ENCODE data around the gene OR52A5. TPM values are rescaled to one million over a fixed set of nuclear protein-coding genes. Genes with fewer than 3 reads are reported as not detected.
A peak's percentile ranks its signal among the peaks of the same experiment; 100 is the strongest.

The OR52A5 gene
- total RNA-seq, 1 experiment from 2014 or later = 0.21 TPM

DNA sequence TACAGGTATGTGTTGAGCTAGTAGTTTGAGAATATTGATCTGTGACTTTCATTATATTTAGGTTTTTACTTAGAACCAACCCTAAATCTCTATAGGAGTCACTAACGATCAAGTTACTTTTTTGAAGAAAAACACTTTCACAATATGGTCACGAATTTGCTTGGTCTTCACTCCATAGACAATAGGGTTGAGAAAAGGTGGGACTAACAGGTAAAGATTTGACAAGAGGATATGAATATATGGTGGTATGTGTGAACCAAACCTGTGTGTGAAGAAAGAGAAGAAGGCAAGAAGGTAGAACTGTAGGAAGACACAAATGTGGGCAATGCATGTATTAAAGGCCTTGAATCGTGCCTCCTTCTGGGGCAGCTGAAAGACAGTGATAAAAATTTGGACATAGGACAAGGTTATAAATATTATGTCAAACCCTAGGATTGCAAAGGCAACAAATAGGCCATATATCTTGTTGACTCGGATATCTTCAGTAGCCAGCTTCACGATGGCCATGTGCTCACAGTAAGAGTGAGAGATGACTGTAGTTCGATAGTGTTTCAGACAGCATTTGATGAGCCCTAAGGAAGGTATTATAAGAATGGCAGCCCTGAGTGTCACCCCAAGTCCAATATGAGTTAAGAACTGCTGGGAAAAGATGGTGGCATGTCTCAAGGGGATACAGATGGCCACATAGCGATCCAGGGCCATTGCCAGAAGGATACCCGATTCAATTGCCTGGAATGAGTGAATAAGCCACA, 6.4 kb downstream of the OR52A5 start:
- Histone ChIP-seq H3K27me3 (ENCODE audit: control insufficient read depth, insufficient read depth, low read length) (no peaks in the 10 kb centered on the region), H3K4me3 (ENCODE audit: insufficient read depth, low read depth, low read length) (no peak overlapping the region), H3K36me3 (replicated peaks; ENCODE audit: control insufficient read depth, insufficient read depth, low read length) (no peaks in the 10 kb centered on the region)
- no peak for DNase-seq

DNA sequence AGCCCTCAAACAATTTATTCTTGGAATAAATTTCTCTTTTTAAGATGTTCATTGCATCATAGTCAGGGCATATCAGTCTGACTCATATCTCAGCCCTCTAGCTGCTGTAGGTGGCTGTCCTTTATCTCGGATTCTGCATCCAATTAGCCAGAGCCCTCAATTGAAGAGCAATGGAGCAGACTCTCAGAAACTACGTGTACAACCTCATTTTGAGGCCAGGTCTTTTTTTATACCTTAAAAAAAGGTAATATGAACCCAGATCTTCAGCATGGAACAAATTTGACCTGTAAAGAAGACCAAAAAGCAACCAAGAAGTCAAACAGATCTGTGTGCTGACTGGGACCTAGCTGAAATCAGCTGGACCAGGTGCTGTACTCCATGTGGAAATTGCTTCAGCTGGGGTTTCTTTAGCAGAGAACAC, 8.7 kb downstream of the OR52A5 start:
- no peak for DNase-seq
- no peak overlapping the region for H3K4me3 ChIP-seq (ENCODE audit: insufficient read depth, low read depth, low read length)
- H3K27me3 ChIP-seq (ENCODE audit: control insufficient read depth, insufficient read depth, low read length) = no peaks in the 10 kb centered on the region
- no peaks in the 10 kb centered on the region for H3K36me3 ChIP-seq (replicated peaks; ENCODE audit: control insufficient read depth, insufficient read depth, low read length)

- Histone ChIP-seq H3K36me3 (replicated peaks; ENCODE audit: control insufficient read depth, insufficient read depth, low read length) (no peaks in the 10 kb centered on the region), H3K4me3 (ENCODE audit: insufficient read depth, low read depth, low read length) (no peak overlapping the region), H3K27me3 (ENCODE audit: control insufficient read depth, insufficient read depth, low read length) (no peaks in the 10 kb centered on the region)
- no peak for DNase-seq
These were observed 13.1 kb downstream of the OR52A5 start for GRCh38 chr11:5124891-5125620.

DNA sequence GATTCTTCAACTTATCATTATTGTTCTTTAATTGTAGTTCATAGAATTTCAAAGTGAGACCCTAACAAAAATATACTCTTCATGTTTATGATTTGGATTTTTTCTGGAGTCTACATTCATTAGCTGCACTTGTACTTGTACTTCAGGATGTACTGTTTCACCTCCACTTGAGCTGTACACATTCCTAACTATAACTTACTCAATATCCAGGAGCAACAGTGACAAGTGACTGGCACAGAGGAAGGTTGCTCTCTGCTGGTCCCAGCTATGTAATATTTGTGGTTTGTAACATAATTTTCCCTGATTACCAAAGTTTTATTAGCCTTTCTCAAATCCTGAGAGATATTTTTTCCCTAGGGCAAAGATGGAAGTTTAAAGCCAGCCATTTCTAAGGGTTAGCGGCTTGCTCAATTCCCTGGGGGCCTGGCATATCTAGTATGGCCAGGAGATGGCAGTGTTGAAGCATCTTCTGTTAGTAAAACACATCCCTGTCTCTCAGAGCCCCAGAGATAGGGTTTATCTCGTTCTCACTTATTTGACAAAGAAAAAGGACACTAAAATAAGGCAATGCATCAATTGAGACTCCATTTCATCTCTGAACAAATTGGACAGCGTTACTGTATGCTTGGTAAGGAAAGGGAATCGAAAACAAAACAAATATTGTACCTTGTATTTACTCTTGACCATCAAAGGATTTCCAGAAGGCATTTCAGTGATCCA, 14.2 kb downstream of the OR52A5 start:
- DNase-seq = peak; percentile 41
- no peak overlapping the region for H3K4me3 ChIP-seq (ENCODE audit: insufficient read depth, low read depth, low read length)
- H3K27me3 ChIP-seq (ENCODE audit: control insufficient read depth, insufficient read depth, low read length) = no peaks in the 10 kb centered on the region
- no peaks in the 10 kb centered on the region for H3K36me3 ChIP-seq (replicated peaks; ENCODE audit: control insufficient read depth, insufficient read depth, low read length)

- DNase-seq = no peak
- H3K4me3 ChIP-seq (ENCODE audit: insufficient read depth, low read depth, low read length) = no peak overlapping the region
- H3K27me3 ChIP-seq (ENCODE audit: control insufficient read depth, insufficient read depth, low read length) = no peaks in the 10 kb centered on the region
- no peaks in the 10 kb centered on the region for H3K36me3 ChIP-seq (replicated peaks; ENCODE audit: control insufficient read depth, insufficient read depth, low read length)
These were observed 19.3 kb downstream of the OR52A5 start for GRCh38 chr11:5118893-5119292.

DNA sequence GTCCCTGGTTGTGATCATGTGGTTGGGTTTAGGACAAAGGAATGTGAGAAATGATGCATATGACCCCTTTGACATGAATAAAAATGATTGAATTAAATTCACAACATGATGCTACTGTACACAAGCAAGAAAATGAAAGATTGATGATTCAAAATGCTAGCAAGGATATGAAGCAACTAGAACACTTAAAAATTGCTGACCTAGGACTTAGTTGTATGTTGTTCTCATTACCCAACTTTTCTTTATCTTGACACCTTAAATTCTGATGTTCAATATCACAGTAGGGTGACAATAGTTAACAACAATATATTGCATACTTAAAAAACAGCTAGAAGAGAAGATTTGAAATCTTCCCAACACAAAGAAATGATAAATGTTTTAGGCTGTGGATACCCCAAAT, 20.6 kb downstream of the OR52A5 start:
- no peak for DNase-seq
- Histone ChIP-seq H3K4me3 (ENCODE audit: insufficient read depth, low read depth, low read length) (no peak overlapping the region), H3K27me3 (ENCODE audit: control insufficient read depth, insufficient read depth, low read length) (no peaks in the 10 kb centered on the region), H3K36me3 (replicated peaks; ENCODE audit: control insufficient read depth, insufficient read depth, low read length) (no peaks in the 10 kb centered on the region)

GRCh38 chr11:5115339-5115738, 22.8 kb downstream of the OR52A5 start:
- H3K27me3 ChIP-seq (ENCODE audit: control insufficient read depth, insufficient read depth, low read length) = no peaks in the 10 kb centered on the region
- no peak for DNase-seq
- H3K36me3 ChIP-seq (replicated peaks; ENCODE audit: control insufficient read depth, insufficient read depth, low read length) = no peaks in the 10 kb centered on the region
- no peak overlapping the region for H3K4me3 ChIP-seq (ENCODE audit: insufficient read depth, low read depth, low read length)

DNA sequence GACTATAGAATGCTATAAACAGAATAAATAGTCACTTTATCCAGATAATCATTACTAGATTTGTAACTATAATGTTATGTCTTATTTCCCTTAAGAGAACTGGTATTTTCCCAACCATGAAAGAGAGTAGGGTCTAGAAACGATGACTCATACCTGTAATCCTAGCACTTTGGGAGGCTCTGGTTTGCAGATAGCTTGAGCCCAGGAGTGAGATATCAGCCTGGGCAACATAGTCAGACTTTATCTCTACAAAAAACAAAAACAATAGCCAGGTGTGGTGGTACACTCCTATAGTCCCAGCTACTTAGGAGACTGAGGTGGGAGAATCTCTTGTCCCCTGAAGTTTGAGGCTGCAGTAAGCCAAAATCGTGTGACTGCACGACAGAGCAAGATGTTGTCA, 30.9 kb downstream of the OR52A5 start:
- no peak for DNase-seq
- no peak overlapping the region for H3K4me3 ChIP-seq (ENCODE audit: insufficient read depth, low read depth, low read length)
- no peaks in the 10 kb centered on the region for H3K27me3 ChIP-seq (ENCODE audit: control insufficient read depth, insufficient read depth, low read length)
- no peaks in the 10 kb centered on the region for H3K36me3 ChIP-seq (replicated peaks; ENCODE audit: control insufficient read depth, insufficient read depth, low read length)

GRCh38 chr11:5103066-5103465, 35.1 kb downstream of the OR52A5 start:
- Histone ChIP-seq H3K4me3 (ENCODE audit: insufficient read depth, low read depth, low read length) (no peak overlapping the region), H3K36me3 (replicated peaks; ENCODE audit: control insufficient read depth, insufficient read depth, low read length) (no peaks in the 10 kb centered on the region), H3K27me3 (ENCODE audit: control insufficient read depth, insufficient read depth, low read length) (no peaks in the 10 kb centered on the region)
- no peak for DNase-seq

GRCh38 chr11:5102246-5102645, 35.9 kb downstream of the OR52A5 start:
- H3K4me3 ChIP-seq (ENCODE audit: insufficient read depth, low read depth, low read length) = no peak overlapping the region
- no peak for DNase-seq
- no peaks in the 10 kb centered on the region for H3K36me3 ChIP-seq (replicated peaks; ENCODE audit: control insufficient read depth, insufficient read depth, low read length)
- no peaks in the 10 kb centered on the region for H3K27me3 ChIP-seq (ENCODE audit: control insufficient read depth, insufficient read depth, low read length)

GRCh38 chr11:5096011-5096410, 42.1 kb downstream of the OR52A5 start:
- H3K36me3 ChIP-seq (replicated peaks; ENCODE audit: control insufficient read depth, insufficient read depth, low read length) = no peaks in the 10 kb centered on the region
- H3K27me3 ChIP-seq (ENCODE audit: control insufficient read depth, insufficient read depth, low read length) = no peaks in the 10 kb centered on the region
- H3K4me3 ChIP-seq (ENCODE audit: insufficient read depth, low read depth, low read length) = no peak overlapping the region
- DNase-seq = no peak

DNA sequence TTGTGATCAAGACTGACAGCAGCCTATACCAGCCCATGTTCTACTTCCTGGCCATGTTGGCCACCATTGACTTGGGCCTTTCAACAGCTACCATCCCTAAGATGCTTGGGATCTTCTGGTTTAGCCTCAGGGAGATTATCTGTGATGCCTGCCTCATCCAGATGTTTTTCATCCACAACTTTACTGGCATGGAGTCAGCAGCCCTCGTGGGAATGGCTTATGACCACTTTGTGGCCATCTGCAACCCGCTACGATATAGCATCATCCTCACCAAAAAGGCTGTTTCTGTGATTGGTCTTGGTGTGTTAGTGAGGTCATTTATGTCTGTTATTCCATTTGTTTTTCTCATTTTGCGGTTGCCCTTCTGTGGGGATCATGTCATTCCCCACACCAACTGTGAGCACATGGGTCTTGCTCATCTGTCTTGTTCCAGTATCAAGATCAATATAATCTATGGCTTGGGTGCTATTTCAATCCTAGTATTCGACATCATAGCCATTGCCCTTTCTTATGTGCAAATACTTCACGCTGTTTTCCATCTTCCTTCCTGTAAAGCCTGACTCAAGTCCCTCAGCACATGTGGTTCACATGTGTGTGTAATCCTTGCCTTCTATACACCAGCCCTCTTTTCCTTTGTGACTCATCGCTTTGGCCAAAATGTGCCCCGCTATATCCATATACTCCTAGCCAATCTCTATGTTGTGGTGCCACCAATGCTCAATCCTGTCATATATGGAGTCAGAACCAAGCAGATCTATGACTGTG, 45.2 kb downstream of the OR52A5 start:
- no peak for DNase-seq
- Histone ChIP-seq H3K4me3 (ENCODE audit: insufficient read depth, low read depth, low read length) (no peak overlapping the region), H3K27me3 (ENCODE audit: control insufficient read depth, insufficient read depth, low read length) (no peaks in the 10 kb centered on the region), H3K36me3 (replicated peaks; ENCODE audit: control insufficient read depth, insufficient read depth, low read length) (no peaks in the 10 kb centered on the region)

DNA sequence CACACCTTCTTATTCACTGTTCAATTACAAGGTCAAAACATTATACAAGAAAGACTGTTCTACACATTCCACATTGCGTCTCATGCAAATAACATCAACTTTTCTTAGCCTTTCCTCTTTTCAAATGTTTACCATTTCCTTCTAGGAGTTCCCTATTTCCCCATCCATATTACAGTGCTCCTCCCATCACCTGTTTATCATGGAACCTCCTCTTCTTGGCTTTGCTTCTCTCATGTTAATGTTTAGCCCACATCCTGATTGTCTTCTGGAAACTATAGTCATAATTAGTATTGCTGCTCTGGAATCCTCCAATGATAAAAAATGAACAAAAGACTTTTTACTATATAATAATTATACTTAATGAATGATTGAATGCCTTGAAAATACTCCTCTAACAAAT, 47.5 kb downstream of the OR52A5 start:
- Histone ChIP-seq H3K4me3 (ENCODE audit: insufficient read depth, low read depth, low read length) (no peak overlapping the region), H3K27me3 (ENCODE audit: control insufficient read depth, insufficient read depth, low read length) (no peaks in the 10 kb centered on the region), H3K36me3 (replicated peaks; ENCODE audit: control insufficient read depth, insufficient read depth, low read length) (no peaks in the 10 kb centered on the region)
- DNase-seq = no peak

DNA sequence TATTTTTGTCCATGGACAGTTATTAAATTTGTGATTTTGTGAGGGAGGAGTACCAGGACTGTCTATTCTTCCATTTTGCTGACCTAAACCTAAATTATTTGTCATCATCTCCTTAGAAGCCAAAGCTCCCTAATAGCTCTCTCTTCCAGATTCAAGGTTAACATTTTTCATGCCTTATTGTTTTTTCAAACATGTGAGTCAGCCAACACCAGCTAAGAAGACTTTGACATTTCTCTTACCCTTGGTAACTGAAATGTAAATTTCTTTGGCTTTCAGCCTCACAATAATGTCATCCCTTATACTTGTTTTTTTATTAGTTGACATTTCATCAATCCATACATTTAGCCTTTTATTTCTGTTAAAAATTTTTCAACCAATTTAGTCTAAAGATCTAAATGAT, 49.6 kb downstream of the OR52A5 start:
- Histone ChIP-seq H3K27me3 (ENCODE audit: control insufficient read depth, insufficient read depth, low read length) (no peaks in the 10 kb centered on the region), H3K36me3 (replicated peaks; ENCODE audit: control insufficient read depth, insufficient read depth, low read length) (no peaks in the 10 kb centered on the region), H3K4me3 (ENCODE audit: insufficient read depth, low read depth, low read length) (no peak overlapping the region)
- no peak for DNase-seq
